Stomach (tissue), 9 donors: ENCODE measurements around the gene EPN2. TPM values are rescaled to one million over a fixed set of nuclear protein-coding genes. Genes with fewer than 3 reads are reported as not detected.

ENCODE experiments used
- DNase-seq, 2 donors: peaks; one replicate each; pipeline versions ENCODE4 v3.0.0 to v3.0.0-alpha.2; 2013 to 2019
- H3K27ac ChIP-seq, 5 donors: fragments of 200-600 bp in 4 of 5; sonication (generic) in 4 of 5; one replicate each; pipeline ENCODE4 v1.5.1; 2013 to 2019; ENCODE audit warnings: mild to moderate bottlenecking in 1 of 5, moderate library complexity in 1 of 5
- H3K27me3 ChIP-seq, 3 donors: fragments of 200-600 bp; sonication (generic); one replicate each; pipeline ENCODE4 v1.5.1; 2017 to 2019; ENCODE audit warnings: mixed run types in 1 of 3
- H3K36me3 ChIP-seq, 4 donors: fragments of 200-600 bp; sonication (generic); 1 replicate in 3 of 4; 2 replicates in 1 of 4; pipeline ENCODE4 v1.5.1; 2016 to 2019
- H3K4me1 ChIP-seq, 4 donors: fragments of 200-600 bp; sonication (generic); one replicate each; pipeline ENCODE4 v1.5.1; 2016 to 2019
- H3K4me3 ChIP-seq, 4 donors: fragments of 200-600 bp; sonication (generic) in 3 of 4; one replicate each; pipeline ENCODE4 v1.5.1; 2016 to 2019; ENCODE audit warnings: mild to moderate bottlenecking in 1 of 4
- H3K9me3 ChIP-seq, 4 donors: fragments of 200-600 bp; sonication (generic); one replicate each; pipeline ENCODE4 v1.5.1; 2016 to 2019
- CTCF ChIP-seq, 7 experiments: fragments of 450-650 bp in 4 of 7; fragments of 200-600 bp in 3 of 7; sonication (generic) in 3 of 7; IDR thresholded peaks; one replicate each; pipeline ENCODE4 v1.5.1; 2016 to 2019; ENCODE audit warnings: antibody characterized with exemption in 7 of 7, control low read depth in 2 of 7, mild to moderate bottlenecking in 1 of 7
- EP300 ChIP-seq: sonication (generic); formaldehyde crosslinking; IDR thresholded peaks from one replicate; pipeline ENCODE4 v1.6.1; 2017; ENCODE audit warnings: antibody characterized with exemption
- POLR2A ChIP-seq, 4 donors: fragments of 450-650 bp; IDR thresholded peaks; one replicate each; pipeline ENCODE4 v1.6.1; 2016; ENCODE audit warnings: antibody characterized with exemption in 4 of 4, control low read depth in 2 of 4, mild to moderate bottlenecking in 1 of 4, moderate library complexity in 1 of 4
- POLR2AphosphoS5 ChIP-seq, 3 donors: sonication (generic); formaldehyde crosslinking; IDR thresholded peaks; one replicate each; pipeline ENCODE4 v1.6.1; 2016; ENCODE audit warnings: antibody characterized with exemption in 3 of 3
- WGBS, 5 donors: extraction: QIAGEN DNeasy Blood & Tissue Kit in 3 of 5; methylation state at CpG; one replicate each; pipeline versions ENCODE4 v1.1.5 to v1.1.7; 2013 to 2018; 5-methylcytosine and 5-hydroxymethylcytosine counted together
- intact Hi-C: fragments of 100-400 bp; cut with DNase I; formaldehyde crosslinking; loops from one replicate; pipeline ENCODE4 v1.15.1; 2023; ENCODE audit warnings: low total_unique reads
- polyA plus RNA-seq, 3 donors: library from polyadenylated mRNA; stranded (reverse); fragments of 200-250 nt; gene quantifications; one replicate each; pipeline ENCODE4 v1.2.3, GENCODE V29; 2013
- total RNA-seq, 5 donors: library from RNA; depleted of rRNA; stranded (reverse); fragments of >200 nt; gene quantifications; one replicate each; pipeline versions ENCODE4 v1.1.0 to v1.2.3, GENCODE V29; 2014 to 2016
- donor health status: healthy with polysubstance abuse.
- donor health status: Bipolar disorder and iron deficiency.
- donor health status: healthy.

Gene EPN2
- total and polyA plus RNA-seq, 8 donors = 10.7 to 71.9 (median 25.7) TPM

- H3K4me1 ChIP-seq = peaks cover 35 to 83% (median 50%) of the 10 kb centered on the region in 4 donors
- peak overlapping the region in 4 of 5 donors; percentile 26 to 77 (median 55) for H3K27ac ChIP-seq
- 56 to 63% (median 61%) methylated on average over 4 of the region's 4 CpGs for WGBS, 5 donors
- no peaks in the 10 kb centered on the region for H3K27me3 ChIP-seq
- TF ChIP-seq EP300 (no peak), POLR2AphosphoS5 (IDR thresholded peaks at IDR 0.05) (no peak), POLR2A (IDR thresholded peaks at IDR 0.05) (no peak), CTCF (IDR thresholded peaks at IDR 0.05) (no peak)
- DNase-seq = peak in 1 of 2 donors; percentile 48
- no peak overlapping the region for H3K4me3 ChIP-seq
- peaks cover 0 to 4% (median 0%) of the 10 kb centered on the region in 4 donors for H3K36me3 ChIP-seq
- H3K9me3 ChIP-seq = no peaks in the 10 kb centered on the region
- intact Hi-C loops = no loop called here
Measured at GRCh38 chr17:19248151-19248927, 11.2 kb downstream of the EPN2 start.

GRCh38 chr17:19248928-19249574 is 11.9 kb downstream of the EPN2 start:
- 47 to 76% (median 68%) methylated on average over 7 of the region's 7 CpGs for WGBS, 5 donors
- Histone ChIP-seq H3K4me3 (no peak overlapping the region), H3K27me3 (no peaks in the 10 kb centered on the region), H3K27ac (peak overlapping the region; percentile 26 to 77 (median 49)), H3K4me1 (peaks cover 35 to 80% (median 49%) of the 10 kb centered on the region in 4 donors), H3K9me3 (no peaks in the 10 kb centered on the region), H3K36me3 (peaks cover 0 to 4% (median 0%) of the 10 kb centered on the region in 4 donors)
- no peak for DNase-seq
- intact Hi-C loops = no loop called here
- no peak for TF ChIP-seq POLR2A (IDR thresholded peaks at IDR 0.05)
- no peak for TF ChIP-seq CTCF (IDR thresholded peaks at IDR 0.05)
- no peak for TF ChIP-seq POLR2AphosphoS5 (IDR thresholded peaks at IDR 0.05)
- no peak for TF ChIP-seq EP300

- Histone ChIP-seq H3K36me3 (peaks cover 0 to 4% (median 0%) of the 10 kb centered on the region in 4 donors), H3K4me1 (peaks cover 35 to 80% (median 46%) of the 10 kb centered on the region in 4 donors), H3K27ac (peak overlapping the region; percentile 26 to 77 (median 49)), H3K9me3 (no peaks in the 10 kb centered on the region), H3K4me3 (no peak overlapping the region), H3K27me3 (no peaks in the 10 kb centered on the region)
- intact Hi-C loops = no loop called here
- no peak for TF ChIP-seq POLR2A (IDR thresholded peaks at IDR 0.05)
- TF ChIP-seq EP300 = no peak
- no peak for TF ChIP-seq POLR2AphosphoS5 (IDR thresholded peaks at IDR 0.05)
- no peak for TF ChIP-seq CTCF (IDR thresholded peaks at IDR 0.05)
- peak in 1 of 2 donors; percentile 62 for DNase-seq
- WGBS, 5 donors = 72 to 83% (median 78%) methylated on average over 7 of the region's 7 CpGs
Measured at GRCh38 chr17:19249681-19250080, 12.5 kb downstream of the EPN2 start.

GRCh38 chr17:19250421-19251173 is 13.4 kb downstream of the EPN2 start:
- TF ChIP-seq POLR2A (IDR thresholded peaks at IDR 0.05) (no peak), EP300 (no peak), POLR2AphosphoS5 (IDR thresholded peaks at IDR 0.05) (no peak), CTCF (IDR thresholded peaks at IDR 0.05) (no peak)
- DNase-seq = no peak
- intact Hi-C loops = no loop called here
- H3K27me3 ChIP-seq = no peaks in the 10 kb centered on the region
- H3K4me1 ChIP-seq = peaks cover 35 to 80% (median 44%) of the 10 kb centered on the region in 4 donors
- H3K9me3 ChIP-seq = no peaks in the 10 kb centered on the region
- WGBS, 5 donors = 59 to 84% (median 78%) methylated on average over 3 to 4 of the region's 4 CpGs
- H3K36me3 ChIP-seq = peaks cover 0 to 4% (median 0%) of the 10 kb centered on the region in 4 donors
- H3K4me3 ChIP-seq = no peak overlapping the region
- peak overlapping the region in 4 of 5 donors; percentile 26 to 77 (median 55) for H3K27ac ChIP-seq
